ENCODE measurements around the gene PLXNB2.

DNA sequence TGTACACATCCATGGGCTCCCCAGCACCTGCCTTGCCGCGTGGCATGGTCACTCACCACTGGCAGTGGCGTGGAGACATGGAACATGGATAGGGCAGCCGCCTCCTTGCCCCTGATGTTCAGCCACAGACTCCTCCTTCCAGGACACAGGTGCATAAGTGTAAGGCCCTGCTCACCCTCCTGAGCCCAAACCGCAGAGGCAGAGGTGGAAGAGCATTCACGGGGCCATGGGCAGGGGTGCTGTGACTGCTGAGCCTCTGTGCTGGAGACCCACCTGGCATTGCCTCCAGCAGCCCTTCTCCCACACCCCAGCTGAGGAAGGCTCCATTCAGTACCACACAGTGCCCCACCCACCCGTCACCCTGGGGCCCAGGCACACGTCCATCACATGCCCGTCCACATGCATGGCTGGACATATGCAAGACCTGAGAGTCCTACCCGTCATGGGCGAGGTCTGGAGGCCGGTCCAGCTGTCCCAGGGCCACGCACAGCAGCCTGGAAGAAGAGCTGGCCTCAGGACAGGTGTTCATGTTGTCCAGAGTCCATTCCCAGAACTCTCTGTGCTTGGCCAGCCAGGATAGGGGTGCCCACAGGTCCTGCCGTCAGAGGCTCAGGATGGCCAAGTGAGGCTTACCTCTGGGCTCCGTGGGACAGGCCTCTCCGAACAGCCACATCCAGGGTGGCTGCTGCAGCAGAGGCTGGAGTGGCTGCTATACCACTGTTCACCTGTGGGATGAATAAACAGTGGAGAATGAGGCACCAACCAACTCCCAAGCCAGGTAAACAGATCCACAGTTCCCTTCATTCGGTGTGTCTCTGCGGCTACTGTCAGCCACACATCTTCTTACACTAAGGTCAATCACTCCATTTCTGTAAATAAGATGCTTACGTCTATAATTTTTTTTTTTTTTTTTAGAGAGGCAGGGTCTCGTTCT lies 60.9 kb downstream of the PLXNB2 start:
- TF ChIP-seq CTCF (conservative IDR thresholded peaks at IDR 0.05; ENCODE audit: low read depth, low read length) (no peak), EZH2 (IDR thresholded peaks at IDR 0.05; ENCODE audit: borderline replicate concordance, low read depth, low read length, poor library complexity, severe bottlenecking) (no peak)

Data from A673 (cell line).